GM23338 (cell line): ENCODE results near the gene FNDC3B. TPM values are rescaled to one million over a fixed set of nuclear protein-coding genes. Genes with fewer than 3 reads are reported as not detected.

Experiments used
- ATAC-seq: fragments of 200-7000 bp; cut with Tn5 transposase; 3 replicates; pipeline ENCODE4 v1.9.1; 2020
- DNase-seq: peaks from one replicate; pipeline ENCODE4 v3.0.0-alpha.2; 2015; ENCODE audit warnings: low spot score
- H2AFZ ChIP-seq: fragments of 200-600 bp; sonication (generic); 2 replicates; pipeline ENCODE4 v1.8.0; 2016; ENCODE audit warnings: antibody characterized with exemption, mild to moderate bottlenecking, moderate library complexity
- H3F3A ChIP-seq: fragments of 200-600 bp; sonication (generic); replicated peaks from 2 replicates; pipeline ENCODE4 v1.8.0; 2017; ENCODE audit warnings: antibody characterized with exemption, mixed run types, low read depth
- H3K27ac ChIP-seq: fragments of 200-600 bp; sonication (generic); 2 replicates; pipeline ENCODE4 v1.6.1; 2016; ENCODE audit warnings: low read depth
- H3K27me3 ChIP-seq: fragments of 200-600 bp; sonication (generic); 2 replicates; pipeline ENCODE4 v1.8.0; 2016; ENCODE audit warnings: mild to moderate bottlenecking, mixed run types, moderate library complexity; ENCODE audit not compliant: insufficient read depth
- H3K36me3 ChIP-seq: fragments of 200-600 bp; sonication (generic); 2 replicates; pipeline ENCODE4 v1.8.0; 2016; ENCODE audit warnings: mild to moderate bottlenecking; ENCODE audit not compliant: insufficient read depth
- H3K4me1 ChIP-seq: fragments of 200-600 bp; sonication (generic); 2 replicates; pipeline ENCODE4 v1.8.0; 2016; ENCODE audit warnings: mild to moderate bottlenecking, moderate library complexity; ENCODE audit not compliant: insufficient read depth
- H3K4me2 ChIP-seq: fragments of 200-600 bp; sonication (generic); 2 replicates; pipeline ENCODE4 v1.7.1; 2017; ENCODE audit warnings: mixed run types
- H3K4me3 ChIP-seq: fragments of 200-600 bp; sonication (generic); 2 replicates; pipeline ENCODE4 v1.6.1; 2016; ENCODE audit warnings: mixed run types
- H3K79me2 ChIP-seq: fragments of 200-600 bp; sonication (generic); replicated peaks from 2 replicates; pipeline ENCODE4 v1.8.0; 2017; ENCODE audit warnings: mild to moderate bottlenecking; ENCODE audit not compliant: insufficient read depth
- H3K9me2 ChIP-seq: fragments of 200-600 bp; sonication (generic); 2 replicates; pipeline ENCODE4 v1.8.0; 2017; ENCODE audit not compliant: insufficient read depth
- H4K20me1 ChIP-seq: fragments of 200-600 bp; sonication (generic); replicated peaks from 2 replicates; pipeline ENCODE4 v1.8.0; 2017; ENCODE audit warnings: mild to moderate bottlenecking; ENCODE audit not compliant: insufficient read depth
- H3K27ac Mint-ChIP-seq: 2 replicates; pipeline ENCODE4 v1.8.0; 2020; ENCODE audit warnings: inconsistent platforms, mild to moderate bottlenecking, moderate library complexity, mixed read lengths
- H3K27me3 Mint-ChIP-seq: 3 replicates; pipeline ENCODE4 v1.8.0; 2022; ENCODE audit warnings: low read depth, mild to moderate bottlenecking, moderate library complexity, mixed read lengths, inconsistent platforms; ENCODE audit not compliant: insufficient read depth, poor library complexity
- H3K36me3 Mint-ChIP-seq: 3 replicates; pipeline ENCODE4 v1.8.0; 2021; ENCODE audit warnings: low read depth, mild to moderate bottlenecking, inconsistent platforms, moderate library complexity, mixed read lengths
- H3K4me1 Mint-ChIP-seq: 3 replicates; pipeline ENCODE4 v1.8.0; 2020; ENCODE audit warnings: mild to moderate bottlenecking, inconsistent platforms, mixed read lengths
- H3K4me3 Mint-ChIP-seq: 3 replicates; pipeline ENCODE4 v1.8.0; 2021; ENCODE audit warnings: moderate library complexity, mild to moderate bottlenecking, inconsistent platforms, mixed read lengths
- H3K9me3 Mint-ChIP-seq: 3 replicates; pipeline ENCODE4 v1.8.0; 2020; ENCODE audit warnings: moderate library complexity, mild to moderate bottlenecking, inconsistent platforms, mixed read lengths
- CREB1 ChIP-seq: fragments of 250-450 bp; sonication (Bioruptor Pico); IDR thresholded peaks from 2 replicates; pipeline ENCODE4 v1.5.0; 2020; ENCODE audit warnings: low read depth, mild to moderate bottlenecking, moderate library complexity
- CTCF ChIP-seq, 2 experiments: fragments of 200-600 bp in 1 of 2; sonication (generic) in 1 of 2; conservative IDR thresholded peaks; 2 replicates each; pipeline versions ENCODE4 v1.5.1 to v1.6.1; 2016 to 2017; ENCODE audit warnings: antibody characterized with exemption in 2 of 2, low read depth in 2 of 2, mild to moderate bottlenecking in 2 of 2, moderate library complexity in 1 of 2
- ETS1 ChIP-seq: IDR thresholded peaks from 2 replicates; pipeline ENCODE4 v1.6.1; 2016; ENCODE audit warnings: antibody characterized with exemption
- EZH2 ChIP-seq: fragments of 200-600 bp; sonication (generic); IDR thresholded peaks from one replicate; pipeline ENCODE4 v1.8.0; 2017; ENCODE audit warnings: antibody characterized with exemption, mild to moderate bottlenecking, low read depth; ENCODE audit not compliant: unreplicated experiment
- EZH2phosphoT487 ChIP-seq: fragments of 200-600 bp; sonication (generic); IDR thresholded peaks from one replicate; pipeline ENCODE4 v1.8.1; 2018; ENCODE audit warnings: antibody characterized with exemption; ENCODE audit not compliant: unreplicated experiment
- JUNB ChIP-seq: IDR thresholded peaks from one replicate; pipeline ENCODE4 v1.6.1; 2016; ENCODE audit warnings: antibody characterized with exemption; ENCODE audit not compliant: unreplicated experiment
- NANOG ChIP-seq: IDR thresholded peaks from 2 replicates; pipeline ENCODE4 v1.6.1; 2016; ENCODE audit warnings: antibody characterized with exemption, borderline replicate concordance
- STAT1 ChIP-seq: IDR thresholded peaks from one replicate; pipeline ENCODE4 v1.6.1; 2016; ENCODE audit warnings: antibody characterized with exemption; ENCODE audit not compliant: unreplicated experiment
- polyA plus RNA-seq: library from polyadenylated mRNA; unstranded; fragments of >200 nt; fragmentation: Nextera tagmentation; extraction: Ambion mirVana; gene quantifications from 2 replicates; pipeline ENCODE4 v1.2.1, GENCODE V29; 2016
- total RNA-seq: library from RNA; depleted of rRNA; stranded (reverse); fragments of >200 nt; shearing (Covaris generic); gene quantifications from 2 replicates; pipeline ENCODE4 v1.2.3, GENCODE V29; 2014

Gene FNDC3B
- total and polyA plus RNA-seq, 2 experiments from 2014 or later = 19.1 to 55.4 TPM

GRCh38 chr3:172120912-172121311 lies 81.5 kb downstream of the FNDC3B start (continued):
- TF ChIP-seq EZH2phosphoT487 (no peak), ETS1 (no peak), EZH2 (no peak), NANOG (no peak), CTCF (conservative IDR thresholded peaks at IDR 0.05; ENCODE audit: low read depth in 2 of 2) (no peak)

GRCh38 chr3:172121981-172122380 lies 82.6 kb downstream of the FNDC3B start:
- Histone ChIP-seq H3K4me2 (no peak overlapping the region), H4K20me1 (0 out of 2 replicates have a peak, but pooled peaks cover 3% of the 10 kb centered on the region), H3K9me2 (no peaks in the 10 kb centered on the region), H3K79me2 (peaks cover 95% of the 10 kb centered on the region), H2AFZ (no peak overlapping the region), H3K36me3 (no peaks in the 10 kb centered on the region), H3K4me1 (peaks cover 41% of the 10 kb centered on the region), H3F3A (no peaks in the 10 kb centered on the region), H3K27me3 (no peaks in the 10 kb centered on the region), H3K27ac (no peak overlapping the region), H3K4me3 (no peak overlapping the region)
- no peak for ATAC-seq
- no peak for DNase-seq
- TF ChIP-seq CTCF (conservative IDR thresholded peaks at IDR 0.05; ENCODE audit: low read depth in 2 of 2) (no peak), STAT1 (no peak), NANOG (no peak), JUNB (no peak)
- no peak overlapping the region for H3K4me3 Mint-ChIP-seq
- H3K36me3 Mint-ChIP-seq = peaks cover 35% of the 10 kb centered on the region; the same call in 2 of the 3 replicates
- H3K4me1 Mint-ChIP-seq = peaks cover 34% of the 10 kb centered on the region
- H3K9me3 Mint-ChIP-seq = no peaks in the 10 kb centered on the region
- H3K27ac Mint-ChIP-seq = no peak overlapping the region
- peaks cover 13% of the 10 kb centered on the region for H3K27me3 Mint-ChIP-seq

- Histone ChIP-seq H3K4me2 (no peak overlapping the region), H3K27ac (peak overlapping the region; percentile 72), H3K79me2 (peaks cover 98% of the 10 kb centered on the region), H4K20me1 (no peaks in the 10 kb centered on the region), H3K27me3 (no peaks in the 10 kb centered on the region), H3K4me1 (peaks cover 42% of the 10 kb centered on the region), H3K9me2 (no peaks in the 10 kb centered on the region), H3K36me3 (no peaks in the 10 kb centered on the region), H3K4me3 (no peak overlapping the region), H2AFZ (no peak overlapping the region), H3F3A (no peaks in the 10 kb centered on the region)
- Mint-ChIP-seq H3K27ac (no peak overlapping the region; the same call in 1 of the 2 replicates), H3K4me1 (peaks cover 41% of the 10 kb centered on the region), H3K4me3 (no peak overlapping the region), H3K27me3 (peaks cover 12% of the 10 kb centered on the region), H3K9me3 (no peaks in the 10 kb centered on the region), H3K36me3 (peaks cover 27% of the 10 kb centered on the region; the same call in 2 of the 3 replicates)
- no peak for TF ChIP-seq CREB1 (CRISPR knock-in tag)
- no peak for DNase-seq
- ATAC-seq = no peak
Measured at GRCh38 chr3:172124271-172124670, 84.9 kb downstream of the FNDC3B start.
